HCT116 (cell line): ENCODE results near the gene ARPC5.

Experiments used
- POLR2AphosphoS5 ChIP-seq: IDR thresholded peaks from 2 replicates; pipeline ENCODE4 v1.6.1; 2011; ENCODE audit warnings: mild to moderate bottlenecking, low read depth, low read length, moderate library complexity
- TF ChIP-seq, protein P1 (sequence below), 3 experiments: fragments of 200-600 bp in 1 of 3; sonication (generic) in 1 of 3; IDR thresholded peaks in 2 of 3; conservative IDR thresholded peaks in 1 of 3; 2 replicates each; pipeline ENCODE4 v1.5.1; 2012 to 2017; ENCODE audit warnings: low read depth in 2 of 3, low read length in 2 of 3, antibody characterized with exemption in 1 of 3, borderline replicate concordance in 1 of 3, control low read depth in 1 of 3, mild to moderate bottlenecking in 1 of 3, mixed read lengths in 1 of 3, mixed run types in 1 of 3, moderate library complexity in 1 of 3; ENCODE audit not compliant: insufficient read depth in 1 of 3
- TF ChIP-seq, protein P2 (sequence below): IDR thresholded peaks from 2 replicates; pipeline ENCODE4 v1.6.1; 2012

DNA sequence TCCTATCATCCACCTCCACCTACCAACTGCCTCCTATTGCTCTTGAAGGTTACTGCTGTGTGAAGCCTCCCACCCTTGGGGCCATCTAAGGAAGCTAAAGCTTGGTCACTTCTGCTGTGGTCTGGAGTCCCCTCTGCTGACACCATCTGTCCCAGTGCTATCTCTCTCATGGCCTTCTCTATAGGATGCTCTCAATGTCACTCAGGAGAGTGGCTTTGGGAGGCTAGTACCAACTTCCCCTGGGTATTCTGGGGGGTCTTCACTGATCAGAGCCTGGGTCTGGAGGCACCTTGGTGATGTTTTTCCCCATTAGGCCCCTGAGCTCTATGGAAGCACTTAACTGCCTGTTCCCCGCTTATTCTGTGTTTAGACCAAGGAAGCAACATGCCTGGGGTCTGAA is 33.1 kb downstream of the ARPC5 start:
- TF ChIP-seq, protein P1, sequence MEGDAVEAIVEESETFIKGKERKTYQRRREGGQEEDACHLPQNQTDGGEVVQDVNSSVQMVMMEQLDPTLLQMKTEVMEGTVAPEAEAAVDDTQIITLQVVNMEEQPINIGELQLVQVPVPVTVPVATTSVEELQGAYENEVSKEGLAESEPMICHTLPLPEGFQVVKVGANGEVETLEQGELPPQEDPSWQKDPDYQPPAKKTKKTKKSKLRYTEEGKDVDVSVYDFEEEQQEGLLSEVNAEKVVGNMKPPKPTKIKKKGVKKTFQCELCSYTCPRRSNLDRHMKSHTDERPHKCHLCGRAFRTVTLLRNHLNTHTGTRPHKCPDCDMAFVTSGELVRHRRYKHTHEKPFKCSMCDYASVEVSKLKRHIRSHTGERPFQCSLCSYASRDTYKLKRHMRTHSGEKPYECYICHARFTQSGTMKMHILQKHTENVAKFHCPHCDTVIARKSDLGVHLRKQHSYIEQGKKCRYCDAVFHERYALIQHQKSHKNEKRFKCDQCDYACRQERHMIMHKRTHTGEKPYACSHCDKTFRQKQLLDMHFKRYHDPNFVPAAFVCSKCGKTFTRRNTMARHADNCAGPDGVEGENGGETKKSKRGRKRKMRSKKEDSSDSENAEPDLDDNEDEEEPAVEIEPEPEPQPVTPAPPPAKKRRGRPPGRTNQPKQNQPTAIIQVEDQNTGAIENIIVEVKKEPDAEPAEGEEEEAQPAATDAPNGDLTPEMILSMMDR (IDR thresholded peaks at IDR 0.05 in 2 of 3, conservative IDR thresholded peaks at IDR 0.05 in 1 of 3; ENCODE audit: borderline replicate concordance in 1 of 3, insufficient read depth in 1 of 3, low read depth in 2 of 3, low read length in 2 of 3): no peak
- TF ChIP-seq POLR2AphosphoS5: no peak
- TF ChIP-seq, protein P2, sequence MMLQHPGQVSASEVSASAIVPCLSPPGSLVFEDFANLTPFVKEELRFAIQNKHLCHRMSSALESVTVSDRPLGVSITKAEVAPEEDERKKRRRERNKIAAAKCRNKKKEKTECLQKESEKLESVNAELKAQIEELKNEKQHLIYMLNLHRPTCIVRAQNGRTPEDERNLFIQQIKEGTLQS: no peak
